Fibroblast of lung (primary cell): ENCODE data around the gene UCP2. TPM values are rescaled to one million over a fixed set of nuclear protein-coding genes. Genes with fewer than 3 reads are reported as not detected.

Source experiments
- DNase-seq, 2 donors: peaks; one replicate each; pipeline versions ENCODE4 v3.0.0 to v3.0.0-alpha.2; 2010; ENCODE audit warnings: low read depth in 2 of 2
- H2AFZ ChIP-seq: 2 replicates; pipeline ENCODE4 v1.5.1; 2012; ENCODE audit warnings: low read length, control low read depth, inconsistent platforms
- H3K27ac ChIP-seq: 2 replicates; pipeline ENCODE4 v1.5.1; 2011; ENCODE audit warnings: low read length, control low read depth; ENCODE audit not compliant: insufficient read depth
- H3K27me3 ChIP-seq: 2 replicates; pipeline ENCODE4 v1.5.1; 2011; ENCODE audit warnings: mild to moderate bottlenecking, low read length; ENCODE audit not compliant: control insufficient read depth, insufficient read depth
- H3K36me3 ChIP-seq: 2 replicates; pipeline ENCODE4 v1.5.1; 2011; ENCODE audit warnings: low read length; ENCODE audit not compliant: control insufficient read depth, insufficient read depth
- H3K4me1 ChIP-seq: 2 replicates; pipeline ENCODE4 v1.5.1; 2011; ENCODE audit warnings: low read length; ENCODE audit not compliant: control insufficient read depth, insufficient read depth; ENCODE audit errors: extremely low read depth
- H3K4me2 ChIP-seq: 2 replicates; pipeline ENCODE4 v1.5.1; 2011; ENCODE audit warnings: low read length, control low read depth; ENCODE audit not compliant: insufficient read depth; ENCODE audit errors: extremely low read depth
- H3K4me3 ChIP-seq, 4 experiments: fragments of 200-600 bp in 1 of 4; sonication (generic) in 1 of 4; replicated peaks in 1 of 4; 2 replicates each; pipeline ENCODE4 v1.5.1; 2011 to 2016; ENCODE audit warnings: low read length in 4 of 4, low read depth in 3 of 4, mild to moderate bottlenecking in 3 of 4, control low read depth in 2 of 4, inconsistent platforms in 1 of 4, mixed read lengths in 1 of 4; ENCODE audit not compliant: insufficient read depth in 1 of 4; ENCODE audit errors: control extremely low read depth in 1 of 4
- H3K79me2 ChIP-seq: 2 replicates; pipeline ENCODE4 v1.5.1; 2012; ENCODE audit warnings: mild to moderate bottlenecking, low read length, inconsistent platforms; ENCODE audit not compliant: control insufficient read depth, insufficient read depth
- H3K9ac ChIP-seq: 2 replicates; pipeline ENCODE4 v1.5.1; 2011; ENCODE audit warnings: mild to moderate bottlenecking, low read length, control low read depth; ENCODE audit not compliant: insufficient read depth
- H3K9me3 ChIP-seq: 2 replicates; pipeline ENCODE4 v1.5.1; 2012; ENCODE audit warnings: low read depth, low read length; ENCODE audit not compliant: control insufficient read depth, insufficient read depth
- H4K20me1 ChIP-seq: 2 replicates; pipeline ENCODE4 v1.5.1; 2011; ENCODE audit warnings: low read length; ENCODE audit not compliant: control insufficient read depth, insufficient read depth; ENCODE audit errors: extremely low read depth
- EZH2 ChIP-seq: IDR thresholded peaks from 2 replicates; pipeline ENCODE4 v1.5.1; 2012; ENCODE audit warnings: low read length, control low read depth, mild to moderate bottlenecking; ENCODE audit errors: missing control alignments
- polyA plus RNA-seq, 2 donors: library from polyadenylated mRNA; depleted of rRNA in 1 of 2; stranded (reverse) in 1 of 2; unstranded in 1 of 2; fragments of >200 nt; gene quantifications; 2 replicates each; pipeline ENCODE4 v1.2.1, GENCODE V29; 2011 to 2012; ENCODE audit warnings: missing spikeins in 1 of 2
- total RNA-seq: library from RNA; depleted of rRNA; stranded (reverse); fragments of >200 nt; gene quantifications from 2 replicates; pipeline ENCODE4 v1.2.1, GENCODE V29; 2014
- TF ChIP-seq, protein P1 (sequence below), 2 donors: IDR thresholded peaks in 1 of 2; conservative IDR thresholded peaks in 1 of 2; 1 replicate in 1 of 2; 2 replicates in 1 of 2; pipeline ENCODE4 v1.5.1; 2011 to 2012; ENCODE audit warnings: low read length in 2 of 2, control low read depth in 1 of 2, inconsistent platforms in 1 of 2, low read depth in 1 of 2, mild to moderate bottlenecking in 1 of 2

Gene UCP2
- total and polyA plus RNA-seq, 2 donors (not counting 1 experiment from before 2014, with no cell fraction given) = 4.8 to 11.5 TPM

DNA sequence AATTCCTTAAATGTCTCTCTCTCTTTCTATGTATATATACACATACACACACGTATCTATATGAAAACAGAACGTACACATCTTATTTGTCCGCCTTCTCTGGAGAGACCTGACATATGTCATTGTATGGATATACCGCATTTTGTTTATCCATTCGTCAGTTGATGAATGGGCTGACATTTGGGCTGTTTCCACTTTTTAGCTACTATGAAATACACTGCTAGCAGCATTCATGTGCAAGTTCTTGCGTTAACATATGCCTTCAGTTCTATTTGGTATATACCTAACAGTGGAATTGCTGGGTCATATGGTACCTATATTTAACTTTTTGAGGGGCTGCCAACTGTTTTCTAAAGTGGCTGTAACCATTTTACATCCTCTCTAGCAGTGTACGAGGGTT is 49.9 kb downstream of the UCP2 start:
- H4K20me1 ChIP-seq = no peaks in the 10 kb centered on the region
- no peak overlapping the region for H2AFZ ChIP-seq
- H3K4me2 ChIP-seq = no peak overlapping the region
- no peak overlapping the region for H3K9ac ChIP-seq
- no peak for DNase-seq
- H3K36me3 ChIP-seq = no peaks in the 10 kb centered on the region
- TF ChIP-seq, protein P1, sequence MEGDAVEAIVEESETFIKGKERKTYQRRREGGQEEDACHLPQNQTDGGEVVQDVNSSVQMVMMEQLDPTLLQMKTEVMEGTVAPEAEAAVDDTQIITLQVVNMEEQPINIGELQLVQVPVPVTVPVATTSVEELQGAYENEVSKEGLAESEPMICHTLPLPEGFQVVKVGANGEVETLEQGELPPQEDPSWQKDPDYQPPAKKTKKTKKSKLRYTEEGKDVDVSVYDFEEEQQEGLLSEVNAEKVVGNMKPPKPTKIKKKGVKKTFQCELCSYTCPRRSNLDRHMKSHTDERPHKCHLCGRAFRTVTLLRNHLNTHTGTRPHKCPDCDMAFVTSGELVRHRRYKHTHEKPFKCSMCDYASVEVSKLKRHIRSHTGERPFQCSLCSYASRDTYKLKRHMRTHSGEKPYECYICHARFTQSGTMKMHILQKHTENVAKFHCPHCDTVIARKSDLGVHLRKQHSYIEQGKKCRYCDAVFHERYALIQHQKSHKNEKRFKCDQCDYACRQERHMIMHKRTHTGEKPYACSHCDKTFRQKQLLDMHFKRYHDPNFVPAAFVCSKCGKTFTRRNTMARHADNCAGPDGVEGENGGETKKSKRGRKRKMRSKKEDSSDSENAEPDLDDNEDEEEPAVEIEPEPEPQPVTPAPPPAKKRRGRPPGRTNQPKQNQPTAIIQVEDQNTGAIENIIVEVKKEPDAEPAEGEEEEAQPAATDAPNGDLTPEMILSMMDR (conservative IDR thresholded peaks at IDR 0.05 in 1 of 2, IDR thresholded peaks at IDR 0.05 in 1 of 2; ENCODE audit: low read depth in 1 of 2, low read length in 2 of 2) = no peak
- TF ChIP-seq EZH2 = no peak
- no peaks in the 10 kb centered on the region for H3K79me2 ChIP-seq
- H3K27ac ChIP-seq = no peak overlapping the region
- H3K4me1 ChIP-seq = no peaks in the 10 kb centered on the region
- no peaks in the 10 kb centered on the region for H3K27me3 ChIP-seq
- no peak overlapping the region for H3K4me3 ChIP-seq
- H3K9me3 ChIP-seq = no peaks in the 10 kb centered on the region

- Histone ChIP-seq H3K9ac (no peak overlapping the region), H3K4me3 (no peak overlapping the region), H3K79me2 (no peaks in the 10 kb centered on the region), H3K9me3 (no peaks in the 10 kb centered on the region), H3K36me3 (peaks cover 4% of the 10 kb centered on the region), H3K27ac (no peak overlapping the region), H4K20me1 (no peaks in the 10 kb centered on the region), H3K4me1 (no peaks in the 10 kb centered on the region), H2AFZ (no peak overlapping the region), H3K4me2 (no peak overlapping the region), H3K27me3 (no peaks in the 10 kb centered on the region)
- no peak for DNase-seq
- no peak for TF ChIP-seq EZH2
- TF ChIP-seq, protein P1 (conservative IDR thresholded peaks at IDR 0.05 in 1 of 2, IDR thresholded peaks at IDR 0.05 in 1 of 2; ENCODE audit: low read depth in 1 of 2, low read length in 2 of 2) = no peak
Observed at GRCh38 chr11:73931951-73932350, 50.7 kb downstream of the UCP2 start.

- H3K9me3 ChIP-seq = no peaks in the 10 kb centered on the region
- no peak overlapping the region for H3K9ac ChIP-seq
- no peaks in the 10 kb centered on the region for H4K20me1 ChIP-seq
- no peak overlapping the region for H3K4me2 ChIP-seq
- TF ChIP-seq, protein P1 (conservative IDR thresholded peaks at IDR 0.05 in 1 of 2, IDR thresholded peaks at IDR 0.05 in 1 of 2; ENCODE audit: low read depth in 1 of 2, low read length in 2 of 2) = peak; percentile 39 to 51
- no peak for TF ChIP-seq EZH2
- no peak overlapping the region for H3K4me3 ChIP-seq
- H3K4me1 ChIP-seq = no peaks in the 10 kb centered on the region
- H3K79me2 ChIP-seq = no peaks in the 10 kb centered on the region
- H3K36me3 ChIP-seq = peaks cover 4% of the 10 kb centered on the region
- H2AFZ ChIP-seq = peak overlapping the region; percentile 52
- DNase-seq = peak; percentile 77 to 82
- no peak overlapping the region for H3K27ac ChIP-seq
- no peaks in the 10 kb centered on the region for H3K27me3 ChIP-seq
Observed at GRCh38 chr11:73931039-73931645, 51.5 kb downstream of the UCP2 start.
